ENCODE results near the gene HSPA4L. TPM values are rescaled to one million over a fixed set of nuclear protein-coding genes. Genes with fewer than 3 reads are reported as not detected.

Gene HSPA4L
- total RNA-seq, 4 donors from 2014 or later: 0.36 to 1.2 (median 0.74) TPM

- in situ Hi-C loops (cut with MboI; ENCODE audit: low sequenced_read_pairs in 4 of 4) (no loop called here), intact Hi-C loops (cut with DNase I; ENCODE audit: low total_unique reads) (no loop called here)
- Histone ChIP-seq H3K27ac (no peak overlapping the region), H3K9me3 (no peaks in the 10 kb centered on the region), H3K4me1 (no peaks in the 10 kb centered on the region), H3K36me3 (no peaks in the 10 kb centered on the region), H3K4me3 (no peak overlapping the region), H3K27me3 (no peaks in the 10 kb centered on the region)
- TF ChIP-seq CTCF (IDR thresholded peaks at IDR 0.05 in 4 of 5, conservative IDR thresholded peaks at IDR 0.05 in 1 of 5) (no peak), POLR2A (IDR thresholded peaks at IDR 0.05) (no peak)
- no peak for ATAC-seq
- no peak for DNase-seq
These were observed 75.5 kb downstream of the HSPA4L start for GRCh38 chr4:127857641-127858040.

- no peaks in the 10 kb centered on the region for H3K36me3 ChIP-seq
- H3K4me3 ChIP-seq: no peak overlapping the region
- H3K4me1 ChIP-seq: no peaks in the 10 kb centered on the region
- intact Hi-C loops (cut with DNase I; ENCODE audit: low total_unique reads): no loop called here
- ATAC-seq (no peak), DNase-seq (no peak)
- no peak for TF ChIP-seq CTCF (IDR thresholded peaks at IDR 0.05 in 4 of 5, conservative IDR thresholded peaks at IDR 0.05 in 1 of 5)
- TF ChIP-seq POLR2A (IDR thresholded peaks at IDR 0.05): no peak
- no peaks in the 10 kb centered on the region for H3K9me3 ChIP-seq
- in situ Hi-C loops (cut with MboI; ENCODE audit: low sequenced_read_pairs in 4 of 4): no loop called here
- no peak overlapping the region for H3K27ac ChIP-seq
- no peaks in the 10 kb centered on the region for H3K27me3 ChIP-seq
These were observed 86.1 kb downstream of the HSPA4L start for GRCh38 chr4:127868196-127868595.

GRCh38 chr4:127870281-127870680 is 88.2 kb downstream of the HSPA4L start:
- Histone ChIP-seq H3K36me3 (no peaks in the 10 kb centered on the region), H3K27me3 (no peaks in the 10 kb centered on the region), H3K9me3 (no peaks in the 10 kb centered on the region), H3K27ac (no peak overlapping the region), H3K4me3 (no peak overlapping the region), H3K4me1 (no peaks in the 10 kb centered on the region)
- ATAC-seq: no peak
- in situ Hi-C loops (cut with MboI; ENCODE audit: low sequenced_read_pairs in 4 of 4) (no loop called here), intact Hi-C loops (cut with DNase I; ENCODE audit: low total_unique reads) (no loop called here)
- DNase-seq: no peak
- no peak for TF ChIP-seq POLR2A (IDR thresholded peaks at IDR 0.05)
- TF ChIP-seq CTCF (IDR thresholded peaks at IDR 0.05 in 4 of 5, conservative IDR thresholded peaks at IDR 0.05 in 1 of 5): no peak

- intact Hi-C loops (cut with DNase I; ENCODE audit: low total_unique reads): no loop called here
- DNase-seq: no peak
- ATAC-seq: no peak
- Histone ChIP-seq H3K4me1 (no peaks in the 10 kb centered on the region), H3K27ac (no peak overlapping the region), H3K4me3 (no peak overlapping the region), H3K9me3 (no peaks in the 10 kb centered on the region), H3K36me3 (no peaks in the 10 kb centered on the region), H3K27me3 (no peaks in the 10 kb centered on the region)
- TF ChIP-seq POLR2A (IDR thresholded peaks at IDR 0.05) (no peak), CTCF (IDR thresholded peaks at IDR 0.05 in 4 of 5, conservative IDR thresholded peaks at IDR 0.05 in 1 of 5) (no peak)
- in situ Hi-C loops (cut with MboI; ENCODE audit: low sequenced_read_pairs in 4 of 4): no loop called here
These were observed 88.6 kb downstream of the HSPA4L start for GRCh38 chr4:127870688-127871087.

GRCh38 chr4:127875791-127876190 is 93.7 kb downstream of the HSPA4L start:
- Histone ChIP-seq H3K27ac (no peak overlapping the region), H3K9me3 (no peaks in the 10 kb centered on the region), H3K4me1 (peaks cover 0 to 4% of the 10 kb centered on the region in 2 donors), H3K27me3 (no peaks in the 10 kb centered on the region), H3K36me3 (no peaks in the 10 kb centered on the region), H3K4me3 (no peak overlapping the region)
- no peak for DNase-seq
- TF ChIP-seq CTCF (IDR thresholded peaks at IDR 0.05 in 4 of 5, conservative IDR thresholded peaks at IDR 0.05 in 1 of 5): no peak
- no peak for TF ChIP-seq POLR2A (IDR thresholded peaks at IDR 0.05)
- intact Hi-C loops (cut with DNase I; ENCODE audit: low total_unique reads): no loop called here
- ATAC-seq: no peak
- in situ Hi-C loops (cut with MboI; ENCODE audit: low sequenced_read_pairs in 4 of 4): no loop called here
